A549 treated with dexamethasone at 1 μM for 4 hours (cell line): ENCODE data around the gene ATXN7. TPM values are rescaled to one million over a fixed set of nuclear protein-coding genes. Genes with fewer than 3 reads are reported as not detected.

ENCODE experiments used
- total RNA-seq: library from RNA; stranded (reverse); fragments of 200-300 nt; extraction: Qiagen RNA extraction; gene quantifications from 5 replicates; pipeline ENCODE4 v1.2.3, GENCODE V29; 2022

The ATXN7 gene
- 4.2 to 7.9 TPM (median 6.2 TPM) in 5 replicates for total RNA-seq

GRCh38 chr3:63863150-63864007, at the start of gene ATXN7, which contains the start of gene THOC7:
Gene ATXN7, plus strand, starts transcription at chr3:63863867. Its CDS starts 48,732 bp downstream, at chr3:63912599.
Gene THOC7, minus strand, starts transcription at chr3:63863805. Its CDS starts 15 bp downstream, at chr3:63863790.

GRCh38 chr3:63819151-63819398, 44.6 kb upstream of the ATXN7 start, which contains the start of gene C3orf49:
Gene C3orf49, plus strand, starts transcription at chr3:63819299. Its CDS starts 173 bp downstream, at chr3:63819472.

GRCh38 chr3:63911873-63912767, 48.5 kb downstream of the ATXN7 start, which contains the start of gene SCAANT1:
Gene SCAANT1, minus strand, starts transcription at chr3:63912383.

GRCh38 chr3:64023187-64023860, 159.7 kb downstream of the ATXN7 start, which contains the start of gene PSMD6:
Gene PSMD6, minus strand, starts transcription at chr3:64023494. Its CDS starts 75 bp downstream, at chr3:64023419.

Other genes starting within 250 kb of the ATXN7 start
- gene SNTN, start 211.2 kb upstream of the ATXN7 start, total RNA-seq, result not detected in 5 replicates
- gene C3orf49, start 44.6 kb upstream of the ATXN7 start, total RNA-seq, result not detected in 5 replicates
- gene THOC7, start 62 bp upstream of the ATXN7 start, total RNA-seq, result 58.2 to 74.4 TPM (median 59.3 TPM) in 5 replicates
- gene SCAANT1, start 48.5 kb downstream of the ATXN7 start, total RNA-seq, result not detected in 5 replicates
- 76.7 to 87.8 TPM (median 79.7 TPM) in 5 replicates for gene PSMD6, start 159.6 kb downstream of the ATXN7 start, total RNA-seq